ENCODE results near the gene ETV7. TPM values are rescaled to one million over a fixed set of nuclear protein-coding genes. Genes with fewer than 3 reads are reported as not detected.

Gene ETV7
- total and polyA plus RNA-seq, 9 donors: 1.1 to 3.7 (median 1.7) TPM

- peak; percentile 69 to 86 (median 78) for DNase-seq
- peak; percentile 75 for TF ChIP-seq EP300 (IDR thresholded peaks at IDR 0.05)
- no peak for TF ChIP-seq POLR2A (IDR thresholded peaks at IDR 0.05)
- TF ChIP-seq CTCF (IDR thresholded peaks at IDR 0.05): no peak
- Histone ChIP-seq H3K36me3 (no peaks in the 10 kb centered on the region), H3K27me3 (no peaks in the 10 kb centered on the region), H3K4me1 (ENCODE audit: insufficient read depth) (peaks cover 6% of the 10 kb centered on the region), H3K27ac (peak overlapping the region; percentile 1 to 76), H3K4me3 (no peak overlapping the region), H3K9me3 (no peaks in the 10 kb centered on the region)
- intact Hi-C loops (cut with DNase I): no loop called here
- WGBS, 3 donors: 9 to 14% (median 10%) methylated on average over 15 of the region's 15 CpGs
These were observed 36.5 kb downstream of the ETV7 start for GRCh38 chr6:36350681-36351571.

GRCh38 chr6:36350082-36350481, 37.4 kb downstream of the ETV7 start:
- Histone ChIP-seq H3K36me3 (no peaks in the 10 kb centered on the region), H3K4me1 (ENCODE audit: insufficient read depth) (peaks cover 6% of the 10 kb centered on the region), H3K9me3 (no peaks in the 10 kb centered on the region), H3K27me3 (no peaks in the 10 kb centered on the region), H3K27ac (peak overlapping the region in 1 of 2 donors; percentile 76), H3K4me3 (no peak overlapping the region)
- WGBS, 3 donors: 73 to 79% (median 78%) methylated on average over 4 of the region's 4 CpGs
- TF ChIP-seq POLR2A (IDR thresholded peaks at IDR 0.05): no peak
- no peak for TF ChIP-seq CTCF (IDR thresholded peaks at IDR 0.05)
- DNase-seq: peak in 1 of 5 donors; percentile 28
- intact Hi-C loops (cut with DNase I): no loop called here

GRCh38 chr6:36349240-36349639, 38.2 kb downstream of the ETV7 start:
- Histone ChIP-seq H3K4me3 (no peak overlapping the region), H3K4me1 (ENCODE audit: insufficient read depth) (peaks cover 6% of the 10 kb centered on the region), H3K27ac (no peak overlapping the region), H3K36me3 (no peaks in the 10 kb centered on the region), H3K27me3 (no peaks in the 10 kb centered on the region), H3K9me3 (no peaks in the 10 kb centered on the region)
- TF ChIP-seq EP300 (IDR thresholded peaks at IDR 0.05) (no peak), CTCF (IDR thresholded peaks at IDR 0.05) (no peak), POLR2A (IDR thresholded peaks at IDR 0.05) (no peak)
- intact Hi-C loops (cut with DNase I): no loop called here
- WGBS, 3 donors: 93 to 94% (median 94%) methylated on average over 6 of the region's 6 CpGs
- peak in 1 of 5 donors; percentile 47 for DNase-seq

- Histone ChIP-seq H3K27ac (no peak overlapping the region), H3K36me3 (no peaks in the 10 kb centered on the region), H3K4me1 (ENCODE audit: insufficient read depth) (peaks cover 6% of the 10 kb centered on the region), H3K9me3 (no peaks in the 10 kb centered on the region), H3K27me3 (no peaks in the 10 kb centered on the region), H3K4me3 (no peak overlapping the region)
- no peak for TF ChIP-seq CTCF (IDR thresholded peaks at IDR 0.05)
- TF ChIP-seq EP300 (IDR thresholded peaks at IDR 0.05): no peak
- no peak for TF ChIP-seq POLR2A (IDR thresholded peaks at IDR 0.05)
- intact Hi-C loops (cut with DNase I): no loop called here
- DNase-seq: peak in 1 of 5 donors; percentile 12
- 69 to 85% (median 84%) methylated on average over 4 of the region's 4 CpGs for WGBS, 3 donors
These were observed 39.8 kb downstream of the ETV7 start for GRCh38 chr6:36347621-36348020.

Data from ovary (tissue), 9 donors.